Keratinocyte (primary cell): ENCODE data around the gene KRTAP4-3. TPM values are rescaled to one million over a fixed set of nuclear protein-coding genes. Genes with fewer than 3 reads are reported as not detected.
A peak's percentile ranks its signal among the peaks of the same experiment; 100 is the strongest.

Experiments
- DNase-seq: peaks from one replicate; pipeline ENCODE4 v3.0.0-alpha.2; 2011; ENCODE audit warnings: low read depth, missing footprints, low spot score
- FAIRE-seq: peaks from 2 replicates; lab custom pipeline; 2011; peaks lifted over from hg19 to GRCh38; lab: Jason Lieb, UNC
- H2AFZ ChIP-seq: 2 replicates; pipeline ENCODE4 v1.6.0; 2012; ENCODE audit warnings: low read length, control low read depth, inconsistent platforms; ENCODE audit not compliant: control insufficient read depth
- H3K27ac ChIP-seq: 2 replicates; pipeline ENCODE4 v1.5.1; 2011; ENCODE audit warnings: low read length; ENCODE audit not compliant: control insufficient read depth, insufficient read depth
- H3K27me3 ChIP-seq: 3 replicates; pipeline ENCODE4 v1.6.0; 2011; ENCODE audit warnings: low read length; ENCODE audit not compliant: control insufficient read depth, insufficient read depth; ENCODE audit errors: extremely low read depth
- H3K36me3 ChIP-seq, 2 experiments: 2 replicates in 1 of 2; 3 replicates in 1 of 2; pipeline ENCODE4 v1.5.1; 2011; ENCODE audit warnings: low read length in 2 of 2, mild to moderate bottlenecking in 1 of 2; ENCODE audit not compliant: control insufficient read depth in 2 of 2, insufficient read depth in 2 of 2; ENCODE audit errors: extremely low read depth in 1 of 2
- H3K4me1 ChIP-seq: 3 replicates; pipeline ENCODE4 v1.5.1; 2011; ENCODE audit warnings: low read length; ENCODE audit not compliant: control insufficient read depth, insufficient read depth; ENCODE audit errors: extremely low read depth
- H3K4me2 ChIP-seq: 3 replicates; pipeline ENCODE4 v1.6.0; 2011; ENCODE audit warnings: low read depth, low read length; ENCODE audit not compliant: control insufficient read depth, insufficient read depth; ENCODE audit errors: extremely low read depth
- H3K4me3 ChIP-seq, 3 experiments: fragments of 200-600 bp in 1 of 3; sonication (generic) in 1 of 3; 2 replicates in 2 of 3; 3 replicates in 1 of 3; pipeline ENCODE4 v1.5.1; 2011 to 2016; ENCODE audit warnings: low read length in 3 of 3, mild to moderate bottlenecking in 3 of 3, control low read depth in 2 of 3, inconsistent platforms in 1 of 3, low read depth in 1 of 3, mixed read lengths in 1 of 3, mixed run types in 1 of 3, moderate library complexity in 1 of 3; ENCODE audit not compliant: control insufficient read depth in 2 of 3, insufficient read depth in 2 of 3; ENCODE audit errors: extremely low read depth in 1 of 3
- H3K79me2 ChIP-seq: 2 replicates; pipeline ENCODE4 v1.6.0; 2012; ENCODE audit warnings: low read length; ENCODE audit not compliant: control insufficient read depth, insufficient read depth
- H3K9ac ChIP-seq: 3 replicates; pipeline ENCODE4 v1.6.0; 2011; ENCODE audit warnings: low read length; ENCODE audit not compliant: control insufficient read depth, insufficient read depth; ENCODE audit errors: extremely low read depth
- H3K9me1 ChIP-seq: 3 replicates; pipeline ENCODE4 v1.6.0; 2011; ENCODE audit warnings: low read length; ENCODE audit not compliant: control insufficient read depth, insufficient read depth; ENCODE audit errors: extremely low read depth
- H3K9me3 ChIP-seq: 2 replicates; pipeline ENCODE4 v1.5.1; 2012; ENCODE audit warnings: low read depth, low read length; ENCODE audit not compliant: control insufficient read depth
- H4K20me1 ChIP-seq: 3 replicates; pipeline ENCODE4 v1.6.0; 2011; ENCODE audit warnings: low read length; ENCODE audit not compliant: control insufficient read depth, insufficient read depth; ENCODE audit errors: extremely low read depth
- CTCF ChIP-seq, 3 experiments: IDR thresholded peaks in 1 of 3; conservative IDR thresholded peaks in 1 of 3; optimal IDR thresholded peaks in 1 of 3; 2 replicates in 2 of 3; 3 replicates in 1 of 3; pipeline versions ENCODE3 to v1.5.1; 2011; ENCODE audit warnings: low read length in 3 of 3, mild to moderate bottlenecking in 3 of 3, moderate library complexity in 2 of 3, control low read depth in 1 of 3, inconsistent platforms in 1 of 3; ENCODE audit not compliant: insufficient read depth in 2 of 3; ENCODE audit errors: extremely low read depth in 1 of 3
- EZH2 ChIP-seq: IDR thresholded peaks from one replicate; pipeline ENCODE4 v1.6.1; 2012; ENCODE audit warnings: inconsistent platforms, mild to moderate bottlenecking, low read length, moderate library complexity
- dilution Hi-C: fragments of 300-500 bp; cut with MboI; formaldehyde crosslinking; loops from one replicate; pipeline ENCODE4 v1.7.0; 2020; ENCODE audit warnings: low sequenced_read_pairs; ENCODE audit not compliant: extremely low pct_ligation_motif_present
- polyA plus RNA-seq, 5 experiments: library from polyadenylated mRNA; depleted of rRNA in 3 of 5; stranded (reverse) in 3 of 5; stranded (forward) in 1 of 5; unstranded in 1 of 5; fragments of >200 nt; gene quantifications; 1 replicate in 1 of 5; 2 replicates in 3 of 5; 3 replicates in 1 of 5; pipeline versions ENCODE4 v1.2.1 to v1.2.3, GENCODE V29; 2011 to 2012; ENCODE audit warnings: missing spikeins in 2 of 5, low read depth in 1 of 5, low replicate concordance in 1 of 5

KRTAP4-3 gene
- polyA plus RNA-seq, 1 donor (not counting 4 experiments of a cell fraction or from before 2014, with no cell fraction given), result not detected

- Histone ChIP-seq H3K27ac (no peak overlapping the region), H2AFZ (no peak overlapping the region), H3K9ac (no peak overlapping the region), H3K9me3 (no peaks in the 10 kb centered on the region), H3K9me1 (no peaks in the 10 kb centered on the region), H3K4me2 (no peak overlapping the region), H3K79me2 (no peaks in the 10 kb centered on the region), H4K20me1 (no peaks in the 10 kb centered on the region), H3K4me3 (no peak overlapping the region), H3K4me1 (peaks cover 9% of the 10 kb centered on the region), H3K27me3 (no peaks in the 10 kb centered on the region), H3K36me3 (no peaks in the 10 kb centered on the region)
- TF ChIP-seq EZH2 (no peak), CTCF (optimal IDR thresholded peaks at IDR 0.05 in 1 of 3, IDR thresholded peaks at IDR 0.05 in 1 of 3, conservative IDR thresholded peaks at IDR 0.05 in 1 of 3; ENCODE audit: extremely low read depth in 1 of 3, insufficient read depth in 2 of 3, low read length in 3 of 3) (no peak)
- DNase-seq (no peak), FAIRE-seq (peak; percentile 29)
- dilution Hi-C loops, result no loop called here
Measured at GRCh38 chr17:41178843-41179616, 11.0 kb upstream of the KRTAP4-3 start.

DNA sequence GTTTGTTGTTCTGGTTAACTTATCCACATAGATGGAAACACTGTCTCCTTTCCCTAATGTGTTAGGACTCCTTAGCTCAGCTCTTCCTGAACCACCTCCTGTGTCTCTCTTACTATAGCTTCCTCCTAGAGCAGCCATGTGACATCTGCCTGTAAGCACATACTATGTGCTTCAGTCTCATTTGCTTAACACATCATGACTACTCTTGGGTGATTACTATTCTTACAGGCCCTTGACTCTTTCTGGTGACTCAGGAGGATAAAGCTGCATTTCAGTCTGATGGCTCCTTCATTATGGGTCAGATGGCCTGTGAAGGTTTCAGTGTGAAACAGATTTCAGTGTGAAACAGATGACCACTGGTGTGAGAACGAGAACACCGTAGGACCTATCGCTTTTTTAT is 10.3 kb upstream of the KRTAP4-3 start:
- FAIRE-seq, result peak; percentile 83
- DNase-seq, result no peak
- no peaks in the 10 kb centered on the region for H3K27me3 ChIP-seq
- H3K27ac ChIP-seq, result no peak overlapping the region
- dilution Hi-C loops, result no loop called here
- no peak overlapping the region for H3K4me3 ChIP-seq
- no peaks in the 10 kb centered on the region for H3K79me2 ChIP-seq
- no peaks in the 10 kb centered on the region for H4K20me1 ChIP-seq
- H3K9me1 ChIP-seq, result no peaks in the 10 kb centered on the region
- no peak overlapping the region for H3K4me2 ChIP-seq
- no peak overlapping the region for H3K9ac ChIP-seq
- TF ChIP-seq EZH2, result no peak
- no peak for TF ChIP-seq CTCF (optimal IDR thresholded peaks at IDR 0.05 in 1 of 3, IDR thresholded peaks at IDR 0.05 in 1 of 3, conservative IDR thresholded peaks at IDR 0.05 in 1 of 3; ENCODE audit: extremely low read depth in 1 of 3, insufficient read depth in 2 of 3, low read length in 3 of 3)
- no peaks in the 10 kb centered on the region for H3K9me3 ChIP-seq
- no peaks in the 10 kb centered on the region for H3K36me3 ChIP-seq
- H2AFZ ChIP-seq, result no peak overlapping the region
- H3K4me1 ChIP-seq, result peaks cover 9% of the 10 kb centered on the region
